GM19025 (cell line): ENCODE measurements around the gene RBM24.

Experiments used
- ATAC-seq: cut with Tn5 transposase; IDR thresholded peaks from one replicate; pipeline ENCODE4 v1.9.1; 2021; ENCODE audit warnings: mild to moderate bottlenecking, low read depth, moderate library complexity; ENCODE audit not compliant: unreplicated experiment

Gene RBM24

DNA sequence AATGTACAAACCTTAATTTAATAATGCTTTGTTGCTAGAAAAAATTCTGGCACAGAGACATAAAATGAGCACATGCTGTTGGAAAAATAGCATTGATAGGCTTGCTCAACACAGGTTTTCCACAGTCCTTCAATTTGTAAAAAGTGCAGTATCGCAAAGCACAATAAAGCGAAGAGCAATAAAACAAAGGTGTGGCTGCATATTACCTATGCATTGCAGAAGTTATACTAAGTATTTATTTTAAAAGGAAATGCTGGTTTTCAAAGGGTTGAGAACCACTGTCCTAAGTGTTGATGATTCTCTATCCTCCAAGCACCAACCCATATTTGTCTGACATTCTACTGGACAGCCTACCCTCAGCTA, 58.1 kb downstream of the RBM24 start:
- no peak for ATAC-seq

DNA sequence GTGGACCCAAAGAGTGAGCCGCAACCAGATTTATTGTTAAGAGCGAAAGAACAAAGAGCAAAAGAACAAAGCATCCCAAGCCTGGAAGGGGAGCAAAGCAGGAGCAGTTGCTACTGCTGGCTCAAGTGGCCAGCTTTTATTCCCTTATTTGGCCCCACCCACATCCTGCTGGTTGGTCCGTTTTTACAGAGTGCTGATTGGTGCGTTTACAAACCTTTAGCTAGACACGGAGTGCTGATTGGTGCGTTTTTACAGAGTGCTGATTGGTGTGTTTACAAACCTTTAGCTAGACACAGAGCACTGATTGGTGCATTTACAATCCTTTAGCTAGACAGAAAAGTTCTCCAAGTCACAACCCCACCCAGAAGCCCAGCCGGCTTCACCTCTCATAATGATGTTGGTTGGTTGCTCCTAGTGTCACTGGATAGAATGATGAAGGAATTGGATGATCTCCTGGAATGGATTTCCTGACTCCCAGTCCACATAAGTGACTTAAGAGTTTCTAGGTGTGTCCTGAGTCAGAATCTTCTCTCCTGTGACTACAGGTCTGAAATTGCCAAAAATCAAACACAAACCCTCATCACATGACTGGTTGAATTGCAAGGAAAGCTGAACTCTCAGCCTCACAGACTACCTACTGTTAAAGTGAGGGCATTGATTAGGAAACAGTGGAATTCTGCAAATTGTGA, 60.1 kb downstream of the RBM24 start:
- no peak for ATAC-seq

DNA sequence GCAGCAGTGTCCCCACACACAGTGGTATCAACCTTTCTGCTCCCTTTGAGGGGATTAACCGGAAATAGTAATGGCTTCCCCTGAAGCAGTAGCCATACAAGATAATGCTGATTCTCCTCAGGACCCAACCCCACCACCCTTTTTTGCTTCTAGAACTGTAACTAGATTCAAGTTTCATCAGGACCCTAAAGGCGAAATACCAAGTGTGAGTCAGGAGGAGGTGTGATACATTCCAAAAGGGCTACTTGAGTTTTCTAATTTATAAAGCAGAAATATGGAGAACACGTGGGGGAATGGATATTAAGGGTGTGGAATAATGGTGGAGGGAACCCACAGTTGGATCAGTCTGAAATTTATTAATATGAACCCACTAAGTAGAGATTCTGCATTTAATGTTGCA, 60.7 kb downstream of the RBM24 start:
- ATAC-seq: no peak

DNA sequence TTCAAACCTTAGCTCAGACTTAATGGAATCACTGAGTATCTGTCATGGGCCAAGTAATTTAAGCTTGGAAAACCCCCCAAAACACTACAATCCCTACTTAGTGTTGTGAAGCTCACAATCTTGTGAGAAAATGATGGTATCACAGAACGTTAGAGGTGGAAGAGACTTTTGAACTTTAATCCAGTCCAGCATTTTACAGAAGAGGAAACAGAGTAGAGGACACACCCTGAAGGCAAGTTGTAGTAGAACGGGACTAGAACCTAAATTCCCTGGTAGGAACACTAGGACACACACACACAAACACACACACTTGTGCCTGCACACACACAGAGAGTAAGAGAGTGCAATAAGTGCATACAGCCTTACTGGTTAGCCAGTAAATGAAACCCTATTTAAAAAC, 62.1 kb downstream of the RBM24 start:
- no peak for ATAC-seq
